PC-9 (cell line): ENCODE results near the gene HIGD1B. TPM values are rescaled to one million over a fixed set of nuclear protein-coding genes. Genes with fewer than 3 reads are reported as not detected.

Experiments used
- Bru-seq: library from RNA; stranded (reverse); fragments of 400-500 nt; gene quantifications from one replicate; lab custom pipeline; 2021; lab: Mats Ljungman, UMichigan
- BruChase-seq, 2 experiments: library from RNA; stranded (reverse); fragments of 400-500 nt; gene quantifications; one replicate each; lab custom pipeline; 2021; lab: Mats Ljungman, UMichigan
- BruUV-seq: library from RNA; stranded (reverse); fragments of 400-500 nt; replicated peaks from 2 replicates; lab custom pipeline; 2021; lab: Mats Ljungman, UMichigan
- CTCF ChIA-PET: fragments of 300-600 bp; sonication (Branson Sonifier 250); formaldehyde crosslinking; loops from one replicate; lab custom pipeline; 2022; ENCODE audit warnings: antibody characterized with exemption; lab: Charles Lee
- POLR2A ChIA-PET: fragments of 300-600 bp; sonication (Branson Sonifier 250); formaldehyde crosslinking; loops from one replicate; lab custom pipeline; 2022; ENCODE audit warnings: antibody characterized with exemption; ENCODE audit not compliant: unreplicated experiment; lab: Charles Lee
- DNase-seq, 2 experiments: peaks; one replicate each; pipeline versions ENCODE4 v3.0.0 to v3.0.0-alpha.2; 2015 to 2022; ENCODE audit warnings: mixed read lengths in 1 of 2
- H2AFZ ChIP-seq: fragments of 200-600 bp; sonication (generic); 2 replicates; pipeline ENCODE4 v1.8.1; 2017; ENCODE audit warnings: antibody characterized with exemption
- H3F3A ChIP-seq: fragments of 200-600 bp; sonication (generic); 2 replicates; pipeline ENCODE4 v1.8.1; 2017; ENCODE audit warnings: antibody characterized with exemption, mild to moderate bottlenecking, low read depth; ENCODE audit not compliant: insufficient read depth
- H3K27ac ChIP-seq: fragments of 200-600 bp; sonication (generic); 2 replicates; pipeline ENCODE4 v1.6.1; 2016; ENCODE audit warnings: mixed run types
- H3K27me3 ChIP-seq: fragments of 200-600 bp; sonication (generic); 2 replicates; pipeline ENCODE4 v1.6.1; 2016; ENCODE audit warnings: low read depth, mixed run types; ENCODE audit not compliant: insufficient read depth
- H3K36me3 ChIP-seq: fragments of 200-600 bp; sonication (generic); 2 replicates; pipeline ENCODE4 v1.6.1; 2016; ENCODE audit warnings: low read depth, mixed run types
- H3K4me1 ChIP-seq: fragments of 200-600 bp; sonication (generic); replicated peaks from 2 replicates; pipeline ENCODE4 v1.6.1; 2016; ENCODE audit warnings: mixed run types; ENCODE audit not compliant: insufficient read depth
- H3K4me2 ChIP-seq: fragments of 200-600 bp; sonication (generic); 2 replicates; pipeline ENCODE4 v1.6.1; 2017; ENCODE audit warnings: mixed run types
- H3K4me3 ChIP-seq: fragments of 200-600 bp; sonication (generic); 2 replicates; pipeline ENCODE4 v1.6.1; 2016; ENCODE audit warnings: mixed run types
- H3K79me2 ChIP-seq: fragments of 200-600 bp; sonication (generic); 2 replicates; pipeline ENCODE4 v1.6.1; 2017; ENCODE audit warnings: low read depth, mixed run types
- H3K9me2 ChIP-seq: fragments of 200-600 bp; sonication (generic); 2 replicates; pipeline ENCODE4 v1.8.1; 2017; ENCODE audit warnings: mild to moderate bottlenecking; ENCODE audit not compliant: insufficient read depth
- H3K9me3 ChIP-seq: fragments of 200-600 bp; sonication (generic); 2 replicates; pipeline ENCODE4 v1.8.1; 2016; ENCODE audit warnings: low read depth; ENCODE audit not compliant: insufficient read depth
- H4K20me1 ChIP-seq: fragments of 200-600 bp; sonication (generic); 2 replicates; pipeline ENCODE4 v1.8.1; 2017; ENCODE audit not compliant: insufficient read depth
- CTCF ChIP-seq: fragments of 200-600 bp; sonication (generic); conservative IDR thresholded peaks from 2 replicates; pipeline ENCODE4 v1.6.1; 2017; ENCODE audit warnings: mixed run types, antibody characterized with exemption, mild to moderate bottlenecking, moderate library complexity
- EZH2 ChIP-seq: fragments of 200-600 bp; sonication (generic); IDR thresholded peaks from 2 replicates; pipeline ENCODE4 v1.8.0; 2017; ENCODE audit warnings: antibody characterized with exemption, low read depth
- intact Hi-C: fragments of 100-400 bp; cut with micrococcal nuclease; formaldehyde crosslinking; loops from one replicate; pipeline ENCODE4 v1.10.0; 2022; ENCODE audit not compliant: unreplicated experiment
- long read RNA-seq: library from polyadenylated mRNA; stranded (forward); transcript quantifications from one replicate; pipeline ENCODE4 v2.0.0, GENCODE V29; 2022
- total RNA-seq: library from RNA; stranded (reverse); gene quantifications from 2 replicates; pipeline ENCODE4 v1.2.3, GENCODE V29; 2021

The HIGD1B gene
- not detected in 2 replicates for total RNA-seq
- Bru-seq, nascent RNA = not detected
- BruChase-seq, experiment 1, labeled RNA remaining after a 2-hour chase = not detected
- BruChase-seq, experiment 2, labeled RNA remaining after a 6-hour chase = percentile 12 among the genes with signal in this experiment
- long read RNA-seq, partial matches to known transcripts = 0 of 23 reads
- long read RNA-seq, other reads (novel, unspliced or antisense) = 23 of 23 reads

GRCh38 chr17:44847586-44847985 is at the start of gene HIGD1B:
HIGD1B (plus strand) TSS chr17:44847883; CDS start chr17:44848153, 270 bp downstream.
- Histone ChIP-seq H3K36me3 (peaks cover 7% of the 10 kb centered on the region), H3K9me3 (no peaks in the 10 kb centered on the region), H3K9me2 (no peaks in the 10 kb centered on the region), H3K4me1 (no peaks in the 10 kb centered on the region), H3K27me3 (no peaks in the 10 kb centered on the region), H3K4me2 (no peak within 1 kb of the TSS), H3K79me2 (no peaks in the 10 kb centered on the region), H2AFZ (no peak within 1 kb of the TSS), H4K20me1 (no peaks in the 10 kb centered on the region), H3F3A (peaks cover 10% of the 10 kb centered on the region; the same call in 1 of the 2 replicates), H3K4me3 (no peak within 1 kb of the TSS), H3K27ac (no peak within 1 kb of the TSS)
- no TSS peak for BruUV-seq
- ChIA-PET CTCF (no interaction called here), POLR2A (no interaction called here)
- intact Hi-C loops = no loop called here
- DNase-seq = no peak
- TF ChIP-seq EZH2 (no peak), CTCF (no peak)

- H2AFZ ChIP-seq = no peak overlapping the region
- no peaks in the 10 kb centered on the region for H4K20me1 ChIP-seq
- BruUV-seq = no TSS peak
- DNase-seq = no peak
- TF ChIP-seq EZH2 (no peak), CTCF (no peak)
- ChIA-PET POLR2A (interaction anchor here (0.6 kb wide), 1 partner anchor 23 kb away, joined by 3 read pairs; no protein-coding TSS in a partner anchor), CTCF (no interaction called here)
- no peak overlapping the region for H3K4me2 ChIP-seq
- no peaks in the 10 kb centered on the region for H3K9me3 ChIP-seq
- no peak overlapping the region for H3K4me3 ChIP-seq
- no peaks in the 10 kb centered on the region for H3K27me3 ChIP-seq
- intact Hi-C loops = no loop called here
- peaks cover 21% of the 10 kb centered on the region for H3K4me1 ChIP-seq
- H3K27ac ChIP-seq = no peak overlapping the region
- H3K79me2 ChIP-seq = no peaks in the 10 kb centered on the region
- no peaks in the 10 kb centered on the region for H3K9me2 ChIP-seq
- H3K36me3 ChIP-seq = no peaks in the 10 kb centered on the region
- peaks cover 28% of the 10 kb centered on the region; the same call in 1 of the 2 replicates for H3F3A ChIP-seq
Measured at GRCh38 chr17:44798356-44798755, 49.3 kb upstream of the HIGD1B start.

- H4K20me1 ChIP-seq = no peaks in the 10 kb centered on the region
- no peaks in the 10 kb centered on the region for H3K27me3 ChIP-seq
- intact Hi-C loops = no loop called here
- TF ChIP-seq EZH2 (no peak), CTCF (no peak)
- no peak for DNase-seq
- H3K4me1 ChIP-seq = no peaks in the 10 kb centered on the region
- H3K4me2 ChIP-seq = no peak overlapping the region
- no peaks in the 10 kb centered on the region for H3K9me2 ChIP-seq
- POLR2A ChIA-PET = interaction anchor here (0.6 kb wide), 1 partner anchor 322 kb away, joined by 3 read pairs; no protein-coding TSS in a partner anchor
- no peaks in the 10 kb centered on the region for H3K79me2 ChIP-seq
- no TSS peak for BruUV-seq
- CTCF ChIA-PET = no interaction called here
- H2AFZ ChIP-seq = no peak overlapping the region
- H3F3A ChIP-seq = peaks cover 4% of the 10 kb centered on the region; the same call in 1 of the 2 replicates
- no peak overlapping the region for H3K27ac ChIP-seq
- H3K9me3 ChIP-seq = no peaks in the 10 kb centered on the region
- no peak overlapping the region for H3K4me3 ChIP-seq
- H3K36me3 ChIP-seq = no peaks in the 10 kb centered on the region
Measured at GRCh38 chr17:44801880-44802279, 45.8 kb upstream of the HIGD1B start.
